ENCODE data around the gene MAP2.

- TF ChIP-seq CTCF (IDR thresholded peaks at IDR 0.05): no peak
- TF ChIP-seq POLR2A (IDR thresholded peaks at IDR 0.05): no peak
- TF ChIP-seq POLR2AphosphoS5 (IDR thresholded peaks at IDR 0.05; ENCODE audit: insufficient read depth in 1 of 2, low read depth in 1 of 2): no peak
Measured at GRCh38 chr2:209633911-209634310, 210.1 kb downstream of the MAP2 start.
